GM04504 (cell line): Measurements from ENCODE around the gene INTS4.
"Not testable (repeated sequence)": the region's sequence is repeated elsewhere in the genome, so short reads cannot be mapped to it uniquely, and the experiment has no call there.

ENCODE experiments used
- DNase-seq: peaks from one replicate; pipeline ENCODE4 v3.0.0-alpha.2; 2012; ENCODE audit warnings: low read depth

The INTS4 gene

GRCh38 chr11:78022397-78023396 lies 28.2 kb upstream of the INTS4 start, which contains the start of gene KCTD14:
KCTD14 (minus strand) TSS chr11:78023276; CDS start chr11:78023249, 27 bp downstream.
- DNase-seq: no peak

- no peak for DNase-seq
These were observed 27.1 kb upstream of the INTS4 start for GRCh38 chr11:78021611-78022010.

- no peak for DNase-seq
These were observed 25.8 kb upstream of the INTS4 start for GRCh38 chr11:78020246-78020645.

GRCh38 chr11:78019808-78020207 lies 25.3 kb upstream of the INTS4 start:
- DNase-seq: no peak

GRCh38 chr11:78015878-78016277 lies 21.4 kb upstream of the INTS4 start:
- DNase-seq: no peak

- DNase-seq: not testable (repeated sequence)
These were observed 20.6 kb upstream of the INTS4 start for GRCh38 chr11:78014937-78015520.

- DNase-seq: no peak
These were observed 16.8 kb upstream of the INTS4 start for GRCh38 chr11:78011301-78011700.

GRCh38 chr11:78010755-78011154 lies 16.3 kb upstream of the INTS4 start:
- DNase-seq: no peak

- DNase-seq: no peak
These were observed 15.8 kb upstream of the INTS4 start for GRCh38 chr11:78010304-78010703.

GRCh38 chr11:78009062-78009461 lies 14.6 kb upstream of the INTS4 start:
- DNase-seq: no peak

- peak; percentile 39 for DNase-seq
These were observed 5.7 kb upstream of the INTS4 start for GRCh38 chr11:78000193-78000592.

GRCh38 chr11:77999446-78000030 lies 5.1 kb upstream of the INTS4 start:
- no peak for DNase-seq

- no peak for DNase-seq
These were observed 566 bp downstream of the INTS4 start for GRCh38 chr11:77993902-77994301.

GRCh38 chr11:77990981-77991380 lies 3.5 kb downstream of the INTS4 start:
- DNase-seq: no peak

GRCh38 chr11:77986456-77986855 lies 8.0 kb downstream of the INTS4 start:
- not testable (repeated sequence) for DNase-seq

- DNase-seq: no peak
These were observed 13.0 kb downstream of the INTS4 start for GRCh38 chr11:77981346-77981947.

- no peak for DNase-seq
These were observed 26.1 kb downstream of the INTS4 start for GRCh38 chr11:77968337-77968736.

GRCh38 chr11:77967753-77968152 lies 26.7 kb downstream of the INTS4 start:
- DNase-seq: no peak

- no peak for DNase-seq
These were observed 27.3 kb downstream of the INTS4 start for GRCh38 chr11:77967121-77967520.

- no peak for DNase-seq
These were observed 28.1 kb downstream of the INTS4 start for GRCh38 chr11:77966338-77966737.

GRCh38 chr11:77959434-77959833 lies 35.0 kb downstream of the INTS4 start:
- DNase-seq: no peak

- not testable (repeated sequence) for DNase-seq
These were observed 35.8 kb downstream of the INTS4 start for GRCh38 chr11:77958583-77959177.
